Liver (tissue), 9 donors: Measurements from ENCODE around the gene CHST5. TPM values are rescaled to one million over a fixed set of nuclear protein-coding genes. Genes with fewer than 3 reads are reported as not detected.

Experiments used
- DNase-seq: peaks from one replicate; pipeline ENCODE4 v3.0.0-alpha.2; 2017; ENCODE audit warnings: low spot score
- H3K27ac ChIP-seq, 2 donors: one replicate each; pipeline ENCODE4 v1.7.0; 2013; ENCODE audit warnings: inconsistent platforms in 2 of 2, low read length in 2 of 2, control low read depth in 1 of 2, low read depth in 1 of 2, mild to moderate bottlenecking in 1 of 2
- H3K27me3 ChIP-seq, 4 donors: one replicate each; pipeline versions ENCODE4 v1.6.1 to v1.7.0; 2013; ENCODE audit warnings: low read length in 3 of 4, inconsistent platforms in 1 of 4, mild to moderate bottlenecking in 1 of 4, moderate library complexity in 1 of 4; ENCODE audit not compliant: control insufficient read depth in 4 of 4, insufficient read depth in 4 of 4
- H3K36me3 ChIP-seq, 4 donors: one replicate each; pipeline versions ENCODE4 v1.6.1 to v1.7.0; 2013; ENCODE audit warnings: low read length in 3 of 4, mild to moderate bottlenecking in 3 of 4, low read depth in 1 of 4, moderate library complexity in 1 of 4; ENCODE audit not compliant: control insufficient read depth in 4 of 4, insufficient read depth in 3 of 4
- H3K4me1 ChIP-seq, 4 donors: one replicate each; pipeline versions ENCODE4 v1.6.1 to v1.7.0; 2013; ENCODE audit warnings: low read length in 3 of 4, mild to moderate bottlenecking in 3 of 4, moderate library complexity in 1 of 4; ENCODE audit not compliant: control insufficient read depth in 4 of 4, insufficient read depth in 4 of 4
- H3K4me3 ChIP-seq, 3 donors: one replicate each; pipeline versions ENCODE4 v1.6.1 to v1.7.0; 2013; ENCODE audit warnings: low read length in 3 of 3, control low read depth in 1 of 3, low read depth in 1 of 3, mild to moderate bottlenecking in 1 of 3
- H3K9ac ChIP-seq, 2 donors: one replicate each; pipeline ENCODE4 v1.7.0; 2013; ENCODE audit warnings: low read length in 2 of 2, mild to moderate bottlenecking in 2 of 2, moderate library complexity in 2 of 2, control low read depth in 1 of 2, low read depth in 1 of 2
- H3K9me3 ChIP-seq, 4 donors: one replicate each; pipeline versions ENCODE4 v1.6.1 to v1.7.0; 2013; ENCODE audit warnings: low read length in 3 of 4; ENCODE audit not compliant: control insufficient read depth in 4 of 4
- CTCF ChIP-seq: fragments of 150-350 bp; IDR thresholded peaks from 2 replicates; pipeline ENCODE4 v1.5.1; 2017; ENCODE audit warnings: improper control_type of control experiment, low read depth, low read length; ENCODE audit not compliant: missing input control
- EGR1 ChIP-seq, 2 donors: IDR thresholded peaks; 2 replicates each; pipeline ENCODE4 v1.6.1; 2016 to 2018; ENCODE audit warnings: antibody characterized with exemption in 2 of 2, low read depth in 2 of 2
- FOXA2 ChIP-seq: IDR thresholded peaks from 2 replicates; pipeline ENCODE4 v1.6.1; 2016; ENCODE audit warnings: antibody characterized with exemption
- GABPA ChIP-seq, 2 donors: IDR thresholded peaks in 1 of 2; conservative IDR thresholded peaks in 1 of 2; 2 replicates each; pipeline ENCODE4 v1.6.1; 2016; ENCODE audit warnings: antibody characterized with exemption in 2 of 2, mild to moderate bottlenecking in 1 of 2, moderate library complexity in 1 of 2
- HNF4A ChIP-seq, 2 donors: conservative IDR thresholded peaks; 2 replicates each; pipeline ENCODE4 v1.6.1; 2016; ENCODE audit warnings: antibody characterized with exemption in 2 of 2, mild to moderate bottlenecking in 2 of 2
- HNF4G ChIP-seq: IDR thresholded peaks from 2 replicates; pipeline ENCODE4 v1.6.1; 2016; ENCODE audit warnings: antibody characterized with exemption
- JUND ChIP-seq, 2 donors: IDR thresholded peaks; 2 replicates each; pipeline ENCODE4 v1.6.1; 2016; ENCODE audit warnings: antibody characterized with exemption in 2 of 2
- RAD21 ChIP-seq, 2 donors: IDR thresholded peaks; 2 replicates each; pipeline ENCODE4 v1.6.1; 2016; ENCODE audit warnings: antibody characterized with exemption in 2 of 2, mild to moderate bottlenecking in 2 of 2
- RXRA ChIP-seq, 2 donors: IDR thresholded peaks; 2 replicates each; pipeline ENCODE4 v1.6.1; 2017 to 2018; ENCODE audit warnings: antibody characterized with exemption in 2 of 2, mild to moderate bottlenecking in 1 of 2
- SP1 ChIP-seq: IDR thresholded peaks from 2 replicates; pipeline ENCODE4 v1.6.1; 2018; ENCODE audit warnings: antibody characterized with exemption, mild to moderate bottlenecking
- TAF1 ChIP-seq: conservative IDR thresholded peaks from 2 replicates; pipeline ENCODE4 v1.6.1; 2016; ENCODE audit warnings: antibody characterized with exemption, mild to moderate bottlenecking
- YY1 ChIP-seq: IDR thresholded peaks from 2 replicates; pipeline ENCODE4 v1.6.1; 2016; ENCODE audit warnings: antibody characterized with exemption, mild to moderate bottlenecking
- ZBTB33 ChIP-seq: IDR thresholded peaks from 2 replicates; pipeline ENCODE4 v1.6.1; 2016; ENCODE audit warnings: antibody characterized with exemption
- WGBS: extraction: QIAGEN DNeasy Blood & Tissue Kit; methylation state at CpG from one replicate; pipeline ENCODE4 v1.1.7; 2013; 5-methylcytosine and 5-hydroxymethylcytosine counted together
- polyA plus RNA-seq, 2 donors: library from polyadenylated mRNA; stranded (reverse) in 1 of 2; unstranded in 1 of 2; fragments of 200-250 nt in 1 of 2; fragments of >200 nt in 1 of 2; fragmentation: Nextera tagmentation in 1 of 2; extraction: Ambion mirVana in 1 of 2; gene quantifications; one replicate each; pipeline versions ENCODE4 v1.2.1 to v1.2.3, GENCODE V29; 2013 to 2015
- total RNA-seq, 2 donors: library from RNA; depleted of rRNA; stranded (reverse); fragments of >200 nt; gene quantifications; one replicate each; pipeline ENCODE4 v1.2.3, GENCODE V29; 2014
- TF ChIP-seq, protein P1 (sequence below): IDR thresholded peaks from 2 replicates; pipeline ENCODE4 v1.6.1; 2016; ENCODE audit warnings: antibody characterized with exemption
- TF ChIP-seq, protein P2 (sequence below): IDR thresholded peaks from 2 replicates; pipeline ENCODE4 v1.6.1; 2016; ENCODE audit warnings: antibody characterized with exemption
- donor health status: healthy.
- donor health status: healthy.
- donor health status: healthy.
- donor health status: healthy.
- donor health status: healthy.

The CHST5 gene
- total and polyA plus RNA-seq, 4 donors, result not detected

DNA sequence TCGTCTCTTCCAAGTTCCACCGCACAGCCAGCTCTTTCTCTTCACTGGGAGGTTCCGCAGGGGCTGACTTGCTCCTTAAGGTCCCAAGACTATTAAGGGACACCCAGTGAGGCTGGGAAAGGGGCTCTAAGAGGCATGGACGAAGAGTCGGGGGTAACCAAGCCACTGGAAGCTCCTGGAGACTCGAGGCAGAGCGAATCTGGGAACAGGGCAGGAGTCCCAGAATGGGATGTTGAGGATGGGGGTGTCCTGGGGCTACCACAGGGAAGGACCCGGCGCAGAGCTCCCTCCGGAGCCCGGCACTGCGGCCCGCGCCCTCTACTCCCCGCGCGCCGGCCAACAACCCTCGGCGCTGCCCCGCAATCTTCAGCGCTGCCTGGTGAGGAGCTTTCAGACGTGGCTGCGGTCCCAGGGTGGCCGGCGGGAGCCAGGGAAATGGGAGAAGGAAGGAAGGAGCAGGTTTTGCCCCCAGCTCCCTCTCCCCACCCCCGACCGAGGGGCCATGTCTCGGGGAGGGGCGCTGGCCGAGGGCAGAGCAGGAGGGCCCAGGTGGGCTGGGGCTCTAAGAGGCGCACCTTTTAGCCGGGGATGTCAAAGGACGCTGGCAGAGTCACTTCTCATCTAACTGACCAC lies 581 bp downstream of the CHST5 start:
- Histone ChIP-seq H3K9me3 (no peaks in the 10 kb centered on the region), H3K36me3 (no peaks in the 10 kb centered on the region), H3K4me3 (no peak overlapping the region), H3K27ac (no peak overlapping the region), H3K9ac (no peak overlapping the region), H3K27me3 (no peaks in the 10 kb centered on the region), H3K4me1 (peaks cover 0 to 2% (median 0%) of the 10 kb centered on the region in 4 donors)
- no peak for TF ChIP-seq CTCF
- no peak for TF ChIP-seq YY1
- no peak for TF ChIP-seq FOXA2
- no peak for TF ChIP-seq RAD21 (IDR thresholded peaks at IDR 0.05)
- TF ChIP-seq JUND (IDR thresholded peaks at IDR 0.05), result no peak
- TF ChIP-seq, protein P1, sequence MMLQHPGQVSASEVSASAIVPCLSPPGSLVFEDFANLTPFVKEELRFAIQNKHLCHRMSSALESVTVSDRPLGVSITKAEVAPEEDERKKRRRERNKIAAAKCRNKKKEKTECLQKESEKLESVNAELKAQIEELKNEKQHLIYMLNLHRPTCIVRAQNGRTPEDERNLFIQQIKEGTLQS, result no peak
- no peak for TF ChIP-seq SP1
- no peak for TF ChIP-seq HNF4G
- TF ChIP-seq HNF4A (conservative IDR thresholded peaks at IDR 0.05), result no peak
- no peak for TF ChIP-seq EGR1 (IDR thresholded peaks at IDR 0.05; ENCODE audit: low read depth in 2 of 2)
- TF ChIP-seq RXRA (IDR thresholded peaks at IDR 0.05), result no peak
- TF ChIP-seq TAF1, result no peak
- no peak for TF ChIP-seq GABPA (IDR thresholded peaks at IDR 0.05 in 1 of 2, conservative IDR thresholded peaks at IDR 0.05 in 1 of 2)
- 67% methylated on average over 34 of the region's 34 CpGs for WGBS
- no peak for DNase-seq

DNA sequence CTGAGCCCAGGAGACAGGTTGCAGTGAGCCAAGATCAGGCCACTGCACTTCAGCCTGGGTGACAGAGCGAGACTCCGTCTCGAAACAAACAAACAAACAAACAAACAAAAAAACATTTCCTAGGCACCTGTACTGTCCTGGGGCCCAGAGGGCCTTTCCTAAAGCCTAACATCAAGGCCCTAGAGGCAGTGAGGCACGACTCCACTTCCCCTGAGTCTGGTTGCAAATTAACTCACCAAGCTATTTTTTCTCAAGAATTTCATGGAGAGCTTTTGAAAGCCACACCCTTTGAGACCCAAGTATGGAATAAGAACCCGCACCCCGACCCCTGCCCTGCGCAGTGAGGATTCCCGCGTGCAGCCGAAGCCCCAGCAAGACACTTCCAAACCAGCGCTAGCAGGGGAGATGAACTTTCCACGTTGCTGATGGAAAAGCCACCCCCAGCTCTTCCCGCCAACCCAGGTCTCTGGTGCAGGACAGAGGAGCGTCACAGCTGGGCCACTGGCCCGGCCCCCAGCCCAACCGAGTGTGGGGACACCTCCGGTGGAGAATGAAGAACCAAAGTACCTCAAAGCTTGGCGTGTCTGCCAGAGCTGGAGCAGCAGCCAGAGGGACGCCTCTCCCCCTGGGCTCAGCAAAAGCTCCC lies 1.2 kb downstream of the CHST5 start:
- Histone ChIP-seq H3K36me3 (no peaks in the 10 kb centered on the region), H3K4me3 (no peak overlapping the region), H3K27ac (no peak overlapping the region), H3K27me3 (no peaks in the 10 kb centered on the region), H3K4me1 (no peaks in the 10 kb centered on the region), H3K9ac (no peak overlapping the region), H3K9me3 (no peaks in the 10 kb centered on the region)
- TF ChIP-seq FOXA2 (no peak), ZBTB33 (no peak), HNF4G (no peak), YY1 (no peak)
- no peak for DNase-seq
- WGBS, result 83% methylated on average over 19 of the region's 19 CpGs

DNA sequence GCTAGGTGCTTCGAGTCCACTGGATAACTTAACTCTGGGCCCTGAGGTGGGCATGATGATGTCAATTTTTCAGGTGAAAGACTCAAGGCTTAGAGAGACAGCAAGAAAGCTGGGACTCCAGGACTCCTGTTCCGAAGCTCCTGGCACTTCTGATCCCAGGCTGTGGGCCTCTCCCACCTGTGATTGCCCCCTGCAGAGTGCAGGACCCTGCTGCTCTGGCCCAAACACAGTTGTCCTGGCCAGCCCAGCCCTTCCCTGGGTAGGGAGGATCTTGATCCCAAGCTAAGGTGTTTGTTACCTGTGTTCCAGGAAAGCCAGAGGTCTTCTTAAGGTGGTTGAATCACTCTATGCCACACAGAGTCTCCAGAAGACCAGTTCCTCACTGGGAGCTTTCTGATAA lies 3.1 kb downstream of the CHST5 start:
- Histone ChIP-seq H3K4me3 (no peak overlapping the region), H3K9ac (no peak overlapping the region), H3K9me3 (no peaks in the 10 kb centered on the region), H3K4me1 (peaks cover 0 to 10% (median 7%) of the 10 kb centered on the region in 4 donors), H3K36me3 (no peaks in the 10 kb centered on the region), H3K27ac (no peak overlapping the region), H3K27me3 (no peaks in the 10 kb centered on the region)
- WGBS, result 90% methylated on average over 2 of the region's 2 CpGs
- no peak for TF ChIP-seq ZBTB33
- TF ChIP-seq, protein P2, sequence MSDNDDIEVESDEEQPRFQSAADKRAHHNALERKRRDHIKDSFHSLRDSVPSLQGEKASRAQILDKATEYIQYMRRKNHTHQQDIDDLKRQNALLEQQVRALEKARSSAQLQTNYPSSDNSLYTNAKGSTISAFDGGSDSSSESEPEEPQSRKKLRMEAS, result no peak
- no peak for TF ChIP-seq RAD21 (IDR thresholded peaks at IDR 0.05)
- no peak for TF ChIP-seq RXRA (IDR thresholded peaks at IDR 0.05)
- no peak for TF ChIP-seq EGR1 (IDR thresholded peaks at IDR 0.05; ENCODE audit: low read depth in 2 of 2)
- TF ChIP-seq GABPA (IDR thresholded peaks at IDR 0.05 in 1 of 2, conservative IDR thresholded peaks at IDR 0.05 in 1 of 2), result no peak
- TF ChIP-seq SP1, result no peak
- TF ChIP-seq JUND (IDR thresholded peaks at IDR 0.05), result no peak
- no peak for TF ChIP-seq HNF4G
- TF ChIP-seq, protein P1, result no peak
- DNase-seq, result no peak
